Measurements from ENCODE around the gene LUZP1. TPM values are rescaled to one million over a fixed set of nuclear protein-coding genes. Genes with fewer than 3 reads are reported as not detected.
A peak's percentile ranks its signal among the peaks of the same experiment; 100 is the strongest.

LUZP1 gene
- total RNA-seq, 1 donor from 2014 or later = 27.1 TPM

GRCh38 chr1:23103001-23103889, 65.4 kb downstream of the LUZP1 start:
- Histone ChIP-seq H3K27me3 (ENCODE audit: control insufficient read depth, insufficient read depth, low read length) (no peaks in the 10 kb centered on the region), H3K36me3 (ENCODE audit: control insufficient read depth, insufficient read depth, low read length) (no peaks in the 10 kb centered on the region), H3K4me3 (ENCODE audit: low read depth, low read length) (no peak overlapping the region)
- DNase-seq (ENCODE audit: low read depth) = no peak
- no peak for TF ChIP-seq CTCF (IDR thresholded peaks at IDR 0.05; ENCODE audit: insufficient read depth, low read length, poor library complexity, severe bottlenecking)

GRCh38 chr1:23102289-23102688, 66.4 kb downstream of the LUZP1 start:
- Histone ChIP-seq H3K36me3 (ENCODE audit: control insufficient read depth, insufficient read depth, low read length) (no peaks in the 10 kb centered on the region), H3K4me3 (ENCODE audit: low read depth, low read length) (no peak overlapping the region), H3K27me3 (ENCODE audit: control insufficient read depth, insufficient read depth, low read length) (no peaks in the 10 kb centered on the region)
- no peak for DNase-seq (ENCODE audit: low read depth)
- no peak for TF ChIP-seq CTCF (IDR thresholded peaks at IDR 0.05; ENCODE audit: insufficient read depth, low read length, poor library complexity, severe bottlenecking)

GRCh38 chr1:23101887-23102286, 66.8 kb downstream of the LUZP1 start:
- no peak for DNase-seq (ENCODE audit: low read depth)
- no peak for TF ChIP-seq CTCF (IDR thresholded peaks at IDR 0.05; ENCODE audit: insufficient read depth, low read length, poor library complexity, severe bottlenecking)
- no peak overlapping the region for H3K4me3 ChIP-seq (ENCODE audit: low read depth, low read length)
- H3K36me3 ChIP-seq (ENCODE audit: control insufficient read depth, insufficient read depth, low read length) = no peaks in the 10 kb centered on the region
- no peaks in the 10 kb centered on the region for H3K27me3 ChIP-seq (ENCODE audit: control insufficient read depth, insufficient read depth, low read length)

GRCh38 chr1:23101101-23101827, 67.4 kb downstream of the LUZP1 start:
- no peak for TF ChIP-seq CTCF (IDR thresholded peaks at IDR 0.05; ENCODE audit: insufficient read depth, low read length, poor library complexity, severe bottlenecking)
- Histone ChIP-seq H3K4me3 (ENCODE audit: low read depth, low read length) (no peak overlapping the region), H3K36me3 (ENCODE audit: control insufficient read depth, insufficient read depth, low read length) (no peaks in the 10 kb centered on the region), H3K27me3 (ENCODE audit: control insufficient read depth, insufficient read depth, low read length) (no peaks in the 10 kb centered on the region)
- no peak for DNase-seq (ENCODE audit: low read depth)

- TF ChIP-seq CTCF (IDR thresholded peaks at IDR 0.05; ENCODE audit: insufficient read depth, low read length, poor library complexity, severe bottlenecking) = no peak
- Histone ChIP-seq H3K27me3 (ENCODE audit: control insufficient read depth, insufficient read depth, low read length) (no peaks in the 10 kb centered on the region), H3K4me3 (ENCODE audit: low read depth, low read length) (no peak overlapping the region), H3K36me3 (ENCODE audit: control insufficient read depth, insufficient read depth, low read length) (no peaks in the 10 kb centered on the region)
- DNase-seq (ENCODE audit: low read depth) = peak; percentile 97
Measured at GRCh38 chr1:23100074-23100748, 68.4 kb downstream of the LUZP1 start.

Data from kidney epithelial cell (primary cell).